Measurements from ENCODE around the gene SYNDIG1. TPM values are rescaled to one million over a fixed set of nuclear protein-coding genes. Genes with fewer than 3 reads are reported as not detected.

SYNDIG1 gene
- polyA plus RNA-seq, 2 of the 4 experiments (the other 2 are of a cell fraction), result 0.96 to 2.6 TPM

DNA sequence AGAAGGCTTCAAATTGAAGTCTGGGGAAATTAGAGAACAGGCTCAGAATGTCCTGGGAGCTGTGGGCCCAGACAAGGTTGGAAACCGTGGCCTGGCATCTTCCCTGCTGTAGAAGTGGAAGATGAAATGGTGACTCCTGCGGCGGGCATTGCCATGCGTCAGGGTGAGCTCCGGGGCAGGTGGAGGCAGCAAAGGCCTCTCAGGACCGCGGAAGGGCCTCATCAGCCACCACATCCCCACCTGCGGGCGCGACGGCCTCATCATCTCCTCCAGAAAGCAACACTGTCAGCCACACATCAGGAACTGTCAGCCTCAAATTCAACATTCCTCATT lies 161.7 kb downstream of the SYNDIG1 start (continued):
- TF ChIP-seq, protein P1, sequence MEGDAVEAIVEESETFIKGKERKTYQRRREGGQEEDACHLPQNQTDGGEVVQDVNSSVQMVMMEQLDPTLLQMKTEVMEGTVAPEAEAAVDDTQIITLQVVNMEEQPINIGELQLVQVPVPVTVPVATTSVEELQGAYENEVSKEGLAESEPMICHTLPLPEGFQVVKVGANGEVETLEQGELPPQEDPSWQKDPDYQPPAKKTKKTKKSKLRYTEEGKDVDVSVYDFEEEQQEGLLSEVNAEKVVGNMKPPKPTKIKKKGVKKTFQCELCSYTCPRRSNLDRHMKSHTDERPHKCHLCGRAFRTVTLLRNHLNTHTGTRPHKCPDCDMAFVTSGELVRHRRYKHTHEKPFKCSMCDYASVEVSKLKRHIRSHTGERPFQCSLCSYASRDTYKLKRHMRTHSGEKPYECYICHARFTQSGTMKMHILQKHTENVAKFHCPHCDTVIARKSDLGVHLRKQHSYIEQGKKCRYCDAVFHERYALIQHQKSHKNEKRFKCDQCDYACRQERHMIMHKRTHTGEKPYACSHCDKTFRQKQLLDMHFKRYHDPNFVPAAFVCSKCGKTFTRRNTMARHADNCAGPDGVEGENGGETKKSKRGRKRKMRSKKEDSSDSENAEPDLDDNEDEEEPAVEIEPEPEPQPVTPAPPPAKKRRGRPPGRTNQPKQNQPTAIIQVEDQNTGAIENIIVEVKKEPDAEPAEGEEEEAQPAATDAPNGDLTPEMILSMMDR (IDR thresholded peaks at IDR 0.05), result no peak
- TF ChIP-seq SREBF2 (IDR thresholded peaks at IDR 0.05), result no peak
- no peak for TF ChIP-seq GATA3 (IDR thresholded peaks at IDR 0.05; ENCODE audit: borderline replicate concordance)
- no peak for TF ChIP-seq HDAC2 (IDR thresholded peaks at IDR 0.05)

DNA sequence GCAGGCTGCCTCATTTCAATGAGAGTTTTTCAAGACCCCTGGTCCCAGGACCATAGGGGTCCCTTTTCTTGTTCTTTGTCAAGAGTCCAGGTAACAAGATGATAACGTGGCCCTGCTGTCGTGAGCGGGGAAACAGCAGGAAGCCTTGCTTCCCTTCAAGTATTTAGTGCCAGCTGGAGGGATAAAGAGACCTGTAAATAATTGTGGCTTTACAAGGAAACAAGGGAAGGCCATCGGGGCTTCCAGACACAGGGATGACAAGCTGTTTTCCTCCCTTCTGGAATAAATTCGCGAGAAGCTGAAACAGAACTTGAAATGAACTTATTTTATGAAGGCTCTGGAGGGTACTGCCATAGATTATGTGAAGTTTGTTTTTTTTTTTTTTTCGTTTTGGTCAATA lies 163.2 kb downstream of the SYNDIG1 start:
- DNase-seq (ENCODE audit: low read depth in 1 of 2, low spot score in 1 of 2) (no peak), FAIRE-seq (no peak), ATAC-seq (no peak)
- Histone ChIP-seq H3K9me3 (no peaks in the 10 kb centered on the region; the same call in 2 of the 3 replicates), H3K4me1 (peaks cover 22% of the 10 kb centered on the region), H3K4me2 (no peak overlapping the region), H3K4me3 (no peak overlapping the region), H3K27ac (peak overlapping the region; percentile 90 to 92)
- 87% methylated on average over 7 of the region's 7 CpGs for WGBS (ENCODE audit: missing lambda C conversion rate)
- CTCF ChIA-PET, result interaction anchor here (0.6 to 3.1 kb wide), 2 partner anchors 13 to 15 kb away, joined by 3 to 13 read pairs; no protein-coding TSS in a partner anchor
- POLR2A ChIA-PET, result no interaction called here
- TF ChIP-seq ZC3H11A (IDR thresholded peaks at IDR 0.05), result no peak
- TF ChIP-seq RFX5 (IDR thresholded peaks at IDR 0.05), result no peak
- TF ChIP-seq, protein P2, sequence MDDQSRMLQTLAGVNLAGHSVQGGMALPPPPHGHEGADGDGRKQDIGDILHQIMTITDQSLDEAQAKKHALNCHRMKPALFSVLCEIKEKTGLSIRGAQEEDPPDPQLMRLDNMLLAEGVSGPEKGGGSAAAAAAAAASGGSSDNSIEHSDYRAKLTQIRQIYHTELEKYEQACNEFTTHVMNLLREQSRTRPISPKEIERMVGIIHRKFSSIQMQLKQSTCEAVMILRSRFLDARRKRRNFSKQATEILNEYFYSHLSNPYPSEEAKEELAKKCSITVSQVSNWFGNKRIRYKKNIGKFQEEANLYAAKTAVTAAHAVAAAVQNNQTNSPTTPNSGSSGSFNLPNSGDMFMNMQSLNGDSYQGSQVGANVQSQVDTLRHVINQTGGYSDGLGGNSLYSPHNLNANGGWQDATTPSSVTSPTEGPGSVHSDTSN (IDR thresholded peaks at IDR 0.05), result no peak
- no peak for TF ChIP-seq FOSB (CRISPR knock-in tag; IDR thresholded peaks at IDR 0.05)
- no peak for TF ChIP-seq ESRRA (IDR thresholded peaks at IDR 0.05; ENCODE audit: borderline replicate concordance, low read length)
- TF ChIP-seq MAFK (IDR thresholded peaks at IDR 0.05; ENCODE audit: partially characterized antibody), result no peak
- TF ChIP-seq CHD2 (IDR thresholded peaks at IDR 0.05; ENCODE audit: low read length, partially characterized antibody), result no peak
- no peak for TF ChIP-seq SREBF2 (IDR thresholded peaks at IDR 0.05)
- TF ChIP-seq, protein P3, sequence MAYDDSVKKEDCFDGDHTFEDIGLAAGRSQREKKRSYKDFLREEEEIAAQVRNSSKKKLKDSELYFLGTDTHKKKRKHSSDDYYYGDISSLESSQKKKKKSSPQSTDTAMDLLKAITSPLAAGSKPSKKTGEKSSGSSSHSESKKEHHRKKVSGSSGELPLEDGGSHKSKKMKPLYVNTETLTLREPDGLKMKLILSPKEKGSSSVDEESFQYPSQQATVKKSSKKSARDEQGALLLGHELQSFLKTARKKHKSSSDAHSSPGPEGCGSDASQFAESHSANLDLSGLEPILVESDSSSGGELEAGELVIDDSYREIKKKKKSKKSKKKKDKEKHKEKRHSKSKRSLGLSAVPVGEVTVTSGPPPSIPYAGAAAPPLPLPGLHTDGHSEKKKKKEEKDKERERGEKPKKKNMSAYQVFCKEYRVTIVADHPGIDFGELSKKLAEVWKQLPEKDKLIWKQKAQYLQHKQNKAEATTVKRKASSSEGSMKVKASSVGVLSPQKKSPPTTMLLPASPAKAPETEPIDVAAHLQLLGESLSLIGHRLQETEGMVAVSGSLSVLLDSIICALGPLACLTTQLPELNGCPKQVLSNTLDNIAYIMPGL (CRISPR knock-in tag; IDR thresholded peaks at IDR 0.05; ENCODE audit: borderline replicate concordance), result no peak
- no peak for TF ChIP-seq HDAC2 (IDR thresholded peaks at IDR 0.05)
- no peak for TF ChIP-seq HOXB13 (CRISPR knock-in tag; IDR thresholded peaks at IDR 0.05; ENCODE audit: low read depth)
- no peak for TF ChIP-seq CBX8 (IDR thresholded peaks at IDR 0.05)
- no peak for TF ChIP-seq RCOR1 (IDR thresholded peaks at IDR 0.05; ENCODE audit: low read depth, low read length)
- TF ChIP-seq RNF2 (IDR thresholded peaks at IDR 0.05; ENCODE audit: borderline replicate concordance, low read depth), result no peak
- TF ChIP-seq MYC (IDR thresholded peaks at IDR 0.05; ENCODE audit: borderline replicate concordance, low read length), result no peak
- no peak for TF ChIP-seq TP53 (CRISPR knock-in tag; IDR thresholded peaks at IDR 0.05)
- TF ChIP-seq, protein P4, sequence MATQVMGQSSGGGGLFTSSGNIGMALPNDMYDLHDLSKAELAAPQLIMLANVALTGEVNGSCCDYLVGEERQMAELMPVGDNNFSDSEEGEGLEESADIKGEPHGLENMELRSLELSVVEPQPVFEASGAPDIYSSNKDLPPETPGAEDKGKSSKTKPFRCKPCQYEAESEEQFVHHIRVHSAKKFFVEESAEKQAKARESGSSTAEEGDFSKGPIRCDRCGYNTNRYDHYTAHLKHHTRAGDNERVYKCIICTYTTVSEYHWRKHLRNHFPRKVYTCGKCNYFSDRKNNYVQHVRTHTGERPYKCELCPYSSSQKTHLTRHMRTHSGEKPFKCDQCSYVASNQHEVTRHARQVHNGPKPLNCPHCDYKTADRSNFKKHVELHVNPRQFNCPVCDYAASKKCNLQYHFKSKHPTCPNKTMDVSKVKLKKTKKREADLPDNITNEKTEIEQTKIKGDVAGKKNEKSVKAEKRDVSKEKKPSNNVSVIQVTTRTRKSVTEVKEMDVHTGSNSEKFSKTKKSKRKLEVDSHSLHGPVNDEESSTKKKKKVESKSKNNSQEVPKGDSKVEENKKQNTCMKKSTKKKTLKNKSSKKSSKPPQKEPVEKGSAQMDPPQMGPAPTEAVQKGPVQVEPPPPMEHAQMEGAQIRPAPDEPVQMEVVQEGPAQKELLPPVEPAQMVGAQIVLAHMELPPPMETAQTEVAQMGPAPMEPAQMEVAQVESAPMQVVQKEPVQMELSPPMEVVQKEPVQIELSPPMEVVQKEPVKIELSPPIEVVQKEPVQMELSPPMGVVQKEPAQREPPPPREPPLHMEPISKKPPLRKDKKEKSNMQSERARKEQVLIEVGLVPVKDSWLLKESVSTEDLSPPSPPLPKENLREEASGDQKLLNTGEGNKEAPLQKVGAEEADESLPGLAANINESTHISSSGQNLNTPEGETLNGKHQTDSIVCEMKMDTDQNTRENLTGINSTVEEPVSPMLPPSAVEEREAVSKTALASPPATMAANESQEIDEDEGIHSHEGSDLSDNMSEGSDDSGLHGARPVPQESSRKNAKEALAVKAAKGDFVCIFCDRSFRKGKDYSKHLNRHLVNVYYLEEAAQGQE (IDR thresholded peaks at IDR 0.05), result no peak
